Testis (tissue), 2 donors: ENCODE measurements around the gene KCTD15.

Experiments
- POLR2A ChIP-seq: fragments of 450-650 bp; IDR thresholded peaks from one replicate; pipeline ENCODE4 v1.6.1; 2017; ENCODE audit warnings: antibody characterized with exemption, mild to moderate bottlenecking, moderate library complexity
- TF ChIP-seq, protein P1 (sequence below), 3 experiments: fragments of 450-650 bp in 2 of 3; fragments of 200-600 bp in 1 of 3; sonication (generic) in 1 of 3; IDR thresholded peaks; one replicate each; pipeline ENCODE4 v1.5.1; 2016 to 2019; ENCODE audit warnings: antibody characterized with exemption in 3 of 3, mild to moderate bottlenecking in 2 of 3, moderate library complexity in 1 of 3

DNA sequence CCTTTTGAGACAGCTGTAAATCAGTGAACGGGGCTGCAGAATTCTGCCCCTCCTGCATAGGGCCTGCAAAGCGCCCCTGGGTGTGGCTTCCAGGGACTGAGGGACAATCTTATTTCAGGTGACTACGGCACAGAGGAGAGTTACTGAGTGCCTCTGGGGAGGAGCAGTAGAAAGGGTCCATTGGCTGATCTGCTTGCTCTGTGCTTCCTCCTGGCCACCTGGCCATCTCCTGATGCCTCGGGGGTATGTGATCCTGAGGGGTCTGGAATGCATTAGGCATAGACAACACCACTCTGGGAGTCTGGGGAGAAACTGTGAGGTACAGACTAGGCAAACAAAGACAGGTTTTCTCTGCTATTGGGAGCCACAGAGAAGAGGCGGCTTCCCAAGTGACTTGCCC lies 2.8 kb downstream of the KCTD15 start:
- TF ChIP-seq, protein P1, sequence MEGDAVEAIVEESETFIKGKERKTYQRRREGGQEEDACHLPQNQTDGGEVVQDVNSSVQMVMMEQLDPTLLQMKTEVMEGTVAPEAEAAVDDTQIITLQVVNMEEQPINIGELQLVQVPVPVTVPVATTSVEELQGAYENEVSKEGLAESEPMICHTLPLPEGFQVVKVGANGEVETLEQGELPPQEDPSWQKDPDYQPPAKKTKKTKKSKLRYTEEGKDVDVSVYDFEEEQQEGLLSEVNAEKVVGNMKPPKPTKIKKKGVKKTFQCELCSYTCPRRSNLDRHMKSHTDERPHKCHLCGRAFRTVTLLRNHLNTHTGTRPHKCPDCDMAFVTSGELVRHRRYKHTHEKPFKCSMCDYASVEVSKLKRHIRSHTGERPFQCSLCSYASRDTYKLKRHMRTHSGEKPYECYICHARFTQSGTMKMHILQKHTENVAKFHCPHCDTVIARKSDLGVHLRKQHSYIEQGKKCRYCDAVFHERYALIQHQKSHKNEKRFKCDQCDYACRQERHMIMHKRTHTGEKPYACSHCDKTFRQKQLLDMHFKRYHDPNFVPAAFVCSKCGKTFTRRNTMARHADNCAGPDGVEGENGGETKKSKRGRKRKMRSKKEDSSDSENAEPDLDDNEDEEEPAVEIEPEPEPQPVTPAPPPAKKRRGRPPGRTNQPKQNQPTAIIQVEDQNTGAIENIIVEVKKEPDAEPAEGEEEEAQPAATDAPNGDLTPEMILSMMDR (IDR thresholded peaks at IDR 0.05): no peak
- TF ChIP-seq POLR2A: no peak
